ENCODE results near the gene DYNC1I1.

The DYNC1I1 gene

DNA sequence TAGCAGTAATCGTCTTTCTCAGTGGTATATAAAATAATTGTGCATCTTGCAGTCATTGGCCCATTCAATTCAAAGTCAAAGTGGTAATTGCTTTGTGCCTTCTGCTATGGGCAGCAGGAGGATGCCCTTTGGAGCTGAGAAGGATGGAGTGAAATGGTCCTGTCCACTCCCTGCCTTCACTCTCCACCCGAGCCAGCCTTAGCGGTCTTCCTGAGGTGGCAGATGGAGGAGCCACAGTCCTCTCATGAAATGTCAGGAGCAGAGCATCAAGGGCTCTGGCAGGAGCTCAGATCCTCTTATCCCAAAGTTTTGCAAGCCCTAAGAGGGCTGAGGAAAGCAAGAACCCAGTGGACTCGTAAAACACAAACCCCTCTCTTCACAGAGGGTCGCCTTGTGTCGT, 199.4 kb downstream of the DYNC1I1 start:
- DNase-seq (ENCODE audit: low spot score), result no peak

DNA sequence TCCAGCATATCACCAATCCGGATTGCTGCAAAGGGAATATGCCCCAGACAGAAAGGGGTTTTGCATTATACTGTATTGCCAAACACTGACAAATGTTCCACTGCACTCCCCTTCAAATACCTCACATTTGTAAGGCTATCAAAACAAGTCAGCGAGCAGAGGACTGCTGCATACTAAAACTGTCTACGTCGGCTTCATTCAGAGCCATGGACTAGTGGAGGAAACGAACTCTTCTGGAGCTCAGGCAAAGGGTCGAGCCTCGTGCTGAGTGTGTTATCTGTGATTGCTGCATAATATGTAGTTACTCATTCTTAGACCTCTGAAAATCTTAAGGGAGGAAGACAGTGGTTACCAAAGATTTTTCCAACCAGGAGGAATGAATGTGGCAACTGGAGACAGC, 200.2 kb downstream of the DYNC1I1 start:
- no peak for DNase-seq (ENCODE audit: low spot score)

DNA sequence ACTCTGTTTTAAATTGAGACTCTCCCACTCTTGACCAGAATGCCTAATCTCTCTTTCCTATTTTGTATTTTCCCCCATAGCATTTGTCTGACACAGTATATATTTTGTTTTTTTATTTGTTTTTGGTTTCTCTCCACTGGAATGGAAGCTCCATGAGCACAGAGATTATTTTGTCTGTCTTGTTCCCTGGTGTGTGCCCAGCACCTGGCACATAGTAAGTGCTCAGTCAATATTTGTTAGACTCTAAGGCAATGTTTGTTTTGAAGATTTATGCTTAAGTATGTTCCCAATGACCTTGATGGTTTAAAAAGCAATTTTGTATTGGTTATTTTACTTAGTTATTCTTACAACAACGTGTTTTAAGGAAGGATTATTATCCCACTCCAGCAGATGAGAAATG, 201.8 kb downstream of the DYNC1I1 start:
- no peak for DNase-seq (ENCODE audit: low spot score)

DNA sequence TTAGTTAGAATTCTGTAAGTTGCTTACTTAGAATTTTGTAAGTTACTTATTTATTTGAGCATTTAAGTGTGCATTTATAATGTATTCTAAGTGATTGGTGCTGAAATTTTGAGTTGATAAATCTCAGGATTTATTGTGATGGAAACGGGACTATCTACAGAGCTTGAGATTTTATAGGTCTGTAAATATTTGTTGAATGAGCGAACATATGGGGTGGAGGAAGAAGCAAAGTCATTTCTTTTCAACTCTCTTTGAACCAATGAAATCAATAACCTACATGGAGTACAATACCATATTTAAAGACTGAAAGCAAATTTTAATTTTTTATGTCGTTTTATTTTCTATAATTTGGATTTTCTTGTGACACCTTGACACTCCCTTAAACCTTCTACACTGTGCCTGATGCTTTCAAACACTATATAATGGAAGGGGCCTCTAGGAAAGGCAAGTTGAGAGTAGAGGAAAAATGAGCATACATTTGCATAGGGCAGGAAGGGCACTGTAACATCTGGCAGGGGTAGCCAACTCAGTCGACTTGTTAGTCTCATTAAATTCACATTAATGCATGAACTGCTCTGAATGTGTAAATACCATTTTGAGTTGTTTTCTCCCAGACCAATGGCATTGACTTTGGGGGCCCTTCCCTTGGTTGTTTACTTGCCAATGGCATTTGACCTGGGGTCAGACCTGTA, 204.2 kb downstream of the DYNC1I1 start:
- no peak for DNase-seq (ENCODE audit: low spot score)

DNA sequence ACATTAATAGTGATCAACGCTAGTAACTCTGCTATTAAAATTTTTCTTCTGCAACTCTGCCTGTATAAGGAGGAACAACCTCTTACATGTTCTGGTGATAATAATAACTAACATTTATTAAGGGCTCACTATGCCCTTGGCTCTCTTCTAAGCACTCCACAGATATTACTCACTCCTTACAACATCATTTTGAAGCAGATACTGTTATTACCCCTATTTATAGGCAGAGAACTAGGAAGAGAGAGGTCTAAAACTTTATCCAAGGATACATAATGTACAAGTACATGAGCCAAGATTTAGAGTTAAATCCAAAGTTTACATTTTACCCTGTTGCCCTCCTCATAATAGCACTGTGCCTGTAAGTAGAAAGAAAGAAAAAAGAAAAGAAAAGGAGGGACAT, 205.6 kb downstream of the DYNC1I1 start:
- DNase-seq (ENCODE audit: low spot score), result no peak

DNA sequence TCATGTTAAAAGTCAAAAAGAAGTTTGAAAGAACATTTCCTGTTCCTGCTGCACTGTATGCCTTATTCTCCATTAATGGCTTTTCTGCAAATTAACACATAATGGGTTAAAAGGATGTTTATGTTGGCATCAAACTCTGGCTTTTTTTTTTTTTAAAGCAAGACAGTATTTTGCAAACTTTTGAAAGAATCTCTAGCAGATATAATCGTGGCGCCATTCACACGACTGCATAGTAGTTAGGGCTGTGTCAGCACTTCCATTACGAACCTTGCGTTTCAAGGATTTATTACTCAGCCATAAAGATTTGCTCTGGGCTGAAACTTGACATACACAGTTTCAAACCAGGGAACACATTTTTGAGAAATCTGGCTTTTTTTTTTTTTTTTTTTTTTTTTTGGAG, 207.8 kb downstream of the DYNC1I1 start:
- no peak for DNase-seq (ENCODE audit: low spot score)

DNA sequence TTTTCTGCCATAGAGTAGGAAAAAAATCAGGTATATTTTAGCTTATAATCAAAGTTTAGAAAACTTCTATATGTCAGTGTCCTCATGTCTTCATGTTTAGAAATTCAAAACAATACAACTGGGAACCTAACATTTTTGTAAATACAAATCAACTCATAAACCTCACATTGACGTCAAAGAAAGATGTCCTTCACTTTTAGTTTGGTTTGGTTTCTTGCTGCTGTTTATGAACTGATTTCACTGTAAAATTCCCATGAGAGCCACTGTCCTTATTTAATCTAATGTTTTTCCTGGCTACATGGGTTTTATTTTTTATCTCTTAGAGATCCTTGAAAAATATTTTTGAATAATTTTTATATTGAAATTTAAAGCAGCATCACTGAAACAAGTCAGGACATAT, 208.4 kb downstream of the DYNC1I1 start:
- DNase-seq (ENCODE audit: low spot score), result no peak

DNA sequence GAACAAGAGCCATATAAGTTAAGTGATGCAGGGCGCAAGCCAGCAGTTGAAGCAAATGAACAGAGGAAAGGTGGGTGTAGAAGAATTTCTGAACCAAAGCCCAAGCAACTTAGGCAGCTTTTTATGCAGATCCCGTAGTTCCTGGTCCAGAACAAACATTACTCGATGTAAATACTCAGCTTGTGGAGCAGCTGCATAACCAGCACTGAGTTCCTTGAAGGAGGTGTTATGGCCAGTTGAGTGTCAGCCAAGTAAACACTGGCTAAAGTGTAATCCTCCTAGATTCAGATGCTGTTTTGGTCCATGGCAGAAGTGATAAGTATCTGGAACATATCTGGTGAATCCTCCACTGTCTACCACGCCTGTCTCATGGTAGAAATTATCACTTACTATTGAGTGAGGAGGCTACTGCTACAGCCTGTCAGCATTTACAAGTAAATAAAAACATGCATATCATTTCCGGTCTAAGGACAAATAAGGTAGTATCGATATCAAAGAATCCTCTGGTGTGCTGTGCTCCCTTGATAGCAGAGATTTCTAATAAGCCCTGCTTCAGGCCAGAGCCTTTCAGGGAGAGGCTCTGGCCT, 213.9 kb downstream of the DYNC1I1 start:
- DNase-seq (ENCODE audit: low spot score), result no peak

DNA sequence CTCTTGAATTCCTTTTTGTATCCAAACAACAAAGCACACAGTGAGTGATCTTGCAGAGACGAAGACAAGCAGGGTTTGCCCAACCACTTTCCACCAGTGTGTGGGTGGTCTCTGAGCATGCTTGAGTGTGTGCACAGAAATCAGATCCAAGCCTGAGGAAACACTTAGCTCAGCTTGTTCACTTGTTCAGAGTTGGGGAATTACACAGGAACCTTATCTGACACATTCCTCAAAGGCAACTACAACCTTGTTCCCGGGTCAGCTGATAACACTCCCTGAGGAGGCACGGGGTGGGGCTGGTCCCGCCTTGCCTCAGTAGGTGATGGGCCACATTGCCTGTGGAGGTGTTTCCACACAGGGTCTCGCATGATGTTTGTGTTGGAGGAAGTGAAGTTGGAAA, 216.9 kb downstream of the DYNC1I1 start:
- DNase-seq (ENCODE audit: low spot score), result no peak

DNA sequence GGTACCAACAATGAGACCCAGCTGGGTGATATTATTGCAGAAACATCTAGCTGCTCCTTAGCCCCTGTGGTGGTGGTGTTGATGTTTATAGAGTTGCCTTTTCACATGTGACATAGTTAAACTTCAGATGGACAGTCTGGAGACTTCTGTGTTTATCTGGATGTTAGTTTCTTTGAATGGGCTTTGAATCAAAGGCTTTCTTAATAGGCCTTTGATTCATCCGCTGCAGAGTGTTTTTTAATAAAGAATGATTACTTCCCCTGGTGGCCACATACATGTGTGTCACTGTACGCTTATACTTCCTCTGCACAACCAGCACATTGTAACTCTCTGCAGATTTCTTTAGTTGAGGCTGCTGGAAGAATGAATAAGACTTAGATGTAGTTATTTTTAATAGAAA, 221.0 kb downstream of the DYNC1I1 start:
- no peak for DNase-seq (ENCODE audit: low spot score)

DNA sequence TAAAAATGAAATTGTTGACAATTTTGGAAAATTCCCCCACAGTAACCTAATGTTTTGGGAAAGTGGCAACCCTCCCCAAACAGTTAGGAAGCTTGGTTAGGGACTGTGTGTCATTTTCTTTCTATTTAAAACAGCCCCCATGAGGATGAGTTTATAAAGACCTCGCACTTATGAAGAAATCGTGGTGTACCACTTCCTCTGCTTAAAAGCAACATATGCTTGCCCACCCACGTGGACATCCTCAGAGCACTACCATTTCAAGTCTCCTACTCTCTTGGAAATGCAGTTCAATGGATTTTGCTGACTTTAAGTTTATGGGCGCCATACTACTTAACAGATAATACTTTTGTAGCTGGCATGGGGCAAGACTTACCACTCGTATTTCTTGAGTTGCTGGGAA, 223.8 kb downstream of the DYNC1I1 start:
- DNase-seq (ENCODE audit: low spot score), result no peak

DNA sequence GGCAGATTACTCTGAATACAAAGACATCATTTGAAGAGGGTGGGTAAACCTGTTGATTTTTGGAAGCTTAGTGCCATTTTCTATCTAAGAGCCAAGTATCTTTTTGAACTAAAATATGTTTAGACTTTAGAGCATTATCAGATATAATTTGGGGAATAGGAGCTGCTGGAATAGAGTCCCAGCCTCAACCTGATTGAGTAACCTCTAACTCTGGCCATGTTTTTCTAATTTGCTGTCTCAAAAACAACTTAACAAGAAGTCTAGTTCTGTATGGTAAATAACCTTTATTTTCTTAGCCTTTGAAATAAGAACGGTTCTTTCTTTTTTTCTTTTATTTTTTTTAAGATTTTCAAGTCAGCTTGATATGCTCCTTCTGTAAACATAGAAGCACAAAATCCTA, 224.5 kb downstream of the DYNC1I1 start:
- no peak for DNase-seq (ENCODE audit: low spot score)

DNA sequence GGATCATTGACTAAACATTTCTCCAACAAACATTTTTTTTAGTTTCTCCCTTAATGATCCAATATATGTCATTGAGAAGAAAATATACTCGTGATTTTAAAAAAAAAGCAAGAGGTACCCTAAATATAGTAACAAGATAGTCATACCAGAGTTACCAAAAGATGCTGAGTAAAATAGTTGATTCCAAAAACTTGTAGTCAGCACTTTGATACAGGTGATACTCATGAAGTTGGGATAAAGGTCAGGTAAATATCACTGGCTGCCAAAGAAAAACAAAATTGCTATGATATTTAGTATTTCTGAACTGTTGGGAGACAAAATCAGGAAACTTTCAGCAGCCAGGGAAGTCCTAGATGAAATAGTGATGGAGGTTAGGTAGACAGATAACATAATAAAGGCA, 225.3 kb downstream of the DYNC1I1 start:
- no peak for DNase-seq (ENCODE audit: low spot score)

DNA sequence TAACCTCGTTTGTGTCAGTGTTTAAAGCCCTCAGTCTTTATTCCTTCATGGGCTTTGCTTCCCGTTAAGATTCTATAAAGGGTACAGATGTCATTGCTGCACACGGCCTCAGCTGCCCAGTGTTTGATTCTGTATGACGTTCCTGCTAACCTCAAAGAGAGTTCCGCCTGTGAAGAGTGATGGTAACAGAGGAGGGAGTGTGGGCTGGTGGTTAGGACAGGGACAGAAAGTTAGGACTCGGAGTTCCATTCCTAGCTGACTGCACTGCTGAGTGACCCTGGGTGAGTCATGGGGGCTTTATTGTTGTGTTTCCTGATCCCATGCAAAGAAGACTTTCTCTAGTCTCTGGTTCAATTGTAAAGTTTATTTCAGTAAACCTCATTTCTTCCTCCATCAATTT, 227.1 kb downstream of the DYNC1I1 start:
- DNase-seq (ENCODE audit: low spot score), result no peak

DNA sequence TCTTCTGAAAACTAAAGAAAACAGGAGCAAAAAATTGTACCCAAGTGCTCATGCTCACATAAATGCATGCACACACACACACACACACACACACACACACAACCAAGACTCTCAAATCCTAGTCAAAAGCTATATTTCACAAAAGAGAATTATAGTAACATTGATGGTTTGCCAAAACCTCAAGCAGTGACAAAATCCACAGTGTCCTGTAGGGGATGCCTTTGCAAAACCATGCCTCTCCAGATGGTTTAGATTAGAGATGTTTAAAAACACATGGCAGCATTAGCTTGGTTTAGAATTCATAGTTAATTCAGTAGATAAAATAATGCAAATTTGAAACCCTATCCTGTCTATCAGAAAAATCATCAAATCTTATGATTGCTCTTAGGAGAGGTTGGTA, 232.2 kb downstream of the DYNC1I1 start:
- no peak for DNase-seq (ENCODE audit: low spot score)

DNA sequence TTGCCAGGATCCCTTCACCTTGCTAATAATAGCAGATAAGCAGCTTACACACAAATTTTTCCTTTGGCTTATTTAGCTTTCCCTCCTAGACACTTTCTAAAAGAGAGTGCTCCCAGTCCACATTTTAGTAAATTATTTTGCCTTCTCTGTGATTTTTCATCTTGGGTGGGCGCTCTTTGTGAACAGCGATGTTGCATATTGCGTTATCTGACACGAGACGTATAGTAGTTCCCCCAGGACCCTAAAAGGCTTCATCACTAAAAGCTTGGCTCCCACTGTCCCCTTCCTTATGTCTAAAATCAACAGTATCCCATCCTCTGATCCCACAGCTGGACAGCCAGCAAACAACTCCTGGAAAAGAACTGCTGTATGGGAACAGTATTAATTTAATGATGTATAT, 232.9 kb downstream of the DYNC1I1 start:
- DNase-seq (ENCODE audit: low spot score), result no peak

DNA sequence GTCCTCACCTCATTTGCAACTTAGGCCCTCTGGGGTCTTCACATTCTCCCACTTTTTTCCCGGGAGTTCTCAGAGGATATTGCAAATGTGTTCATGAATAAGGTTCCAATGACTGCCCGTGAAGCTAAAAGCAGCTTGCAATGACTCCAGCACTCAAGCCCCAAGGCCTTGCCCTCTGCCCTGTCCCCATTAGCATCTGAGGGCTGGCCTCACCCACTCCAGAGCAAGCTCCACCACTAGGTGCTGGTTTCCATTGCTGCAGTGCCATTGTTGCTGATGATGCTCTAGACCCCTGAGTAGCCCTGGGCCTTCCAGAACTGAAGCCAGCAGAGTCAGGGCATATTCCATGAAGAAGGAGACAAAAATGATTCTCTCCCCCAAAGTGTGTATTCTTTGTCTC, 236.8 kb downstream of the DYNC1I1 start:
- no peak for DNase-seq (ENCODE audit: low spot score)

DNA sequence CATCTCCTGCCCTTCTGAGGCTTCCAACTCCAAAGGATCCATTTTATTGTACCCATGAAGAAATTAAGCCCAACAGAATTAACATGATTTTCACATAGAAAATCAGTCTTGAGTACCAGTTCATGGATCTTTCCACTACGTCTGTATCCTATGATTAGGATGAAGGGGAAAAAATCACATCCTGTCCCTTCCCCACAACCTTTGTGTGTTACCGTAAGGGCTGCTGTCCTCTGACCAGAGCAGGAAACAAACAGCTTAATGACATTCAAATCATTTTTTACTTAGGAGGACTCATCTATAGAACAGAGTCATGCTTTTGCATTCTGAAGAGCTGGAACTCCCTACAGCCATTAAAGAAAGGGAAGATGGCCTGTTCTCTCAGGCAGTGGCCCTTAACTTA, 241.5 kb downstream of the DYNC1I1 start:
- no peak for DNase-seq (ENCODE audit: low spot score)

DNA sequence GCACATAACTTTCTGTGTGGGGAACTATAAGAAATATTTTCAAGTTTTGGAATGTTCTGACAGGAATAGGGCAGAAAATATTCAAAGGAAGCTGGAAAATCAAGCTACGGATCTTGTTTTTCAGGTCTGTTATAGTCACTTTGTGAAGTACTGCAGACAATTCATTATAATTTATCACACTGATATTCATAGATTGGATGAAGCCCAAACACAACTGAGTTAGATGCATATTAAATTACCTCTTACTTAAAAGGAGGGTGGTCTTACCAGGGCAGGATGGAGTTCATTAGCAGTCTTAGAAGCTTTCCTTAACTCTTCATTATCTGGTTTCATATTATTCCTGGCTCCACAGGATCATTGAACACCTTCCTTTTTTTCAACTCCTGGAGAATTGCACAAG, 242.3 kb downstream of the DYNC1I1 start:
- DNase-seq (ENCODE audit: low spot score), result no peak

DNA sequence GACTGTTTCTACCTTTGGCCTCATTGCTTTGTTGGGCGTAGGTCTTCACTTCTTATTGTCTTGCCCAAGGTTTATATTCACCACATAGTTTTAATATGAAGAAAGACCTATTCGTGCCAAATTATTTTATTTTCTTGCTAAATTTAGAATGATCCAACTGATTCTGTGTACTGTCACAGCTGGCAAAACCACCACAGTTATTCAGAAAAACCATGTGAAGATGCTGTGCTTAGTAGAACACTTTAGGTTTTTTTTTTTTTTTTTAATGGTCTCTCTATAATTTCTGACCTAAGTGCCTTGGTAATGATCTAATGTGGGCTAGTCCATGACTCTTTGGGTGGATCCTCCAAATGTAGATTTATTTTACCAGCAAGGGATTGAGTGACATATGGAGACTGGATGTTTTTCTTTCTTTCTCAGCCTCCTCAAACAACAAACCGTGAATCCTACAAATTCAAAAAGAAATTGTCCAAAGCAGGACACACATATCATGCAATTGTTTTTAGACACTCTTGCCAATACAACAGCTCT, 243.8 kb downstream of the DYNC1I1 start:
- DNase-seq (ENCODE audit: low spot score), result no peak

DNA sequence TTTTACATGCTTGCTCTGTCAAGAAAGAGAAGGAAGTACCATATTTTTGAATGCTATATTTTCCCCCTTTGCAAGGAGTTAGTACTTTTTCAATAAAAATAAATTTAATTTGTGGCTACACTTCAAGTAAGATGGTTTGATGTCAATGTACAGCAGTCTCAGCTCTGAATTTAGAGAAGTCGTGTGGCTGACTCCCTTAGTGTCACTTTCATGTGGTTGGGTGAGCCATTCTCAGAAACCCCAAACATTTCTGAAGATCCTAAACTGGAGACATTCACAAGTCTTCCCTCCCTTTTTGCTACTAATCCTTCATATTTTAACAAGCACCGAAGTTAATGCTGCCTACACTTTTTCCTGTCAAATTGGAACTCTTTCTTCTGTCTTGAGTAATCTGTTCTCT, 244.4 kb downstream of the DYNC1I1 start:
- DNase-seq (ENCODE audit: low spot score), result no peak

DNA sequence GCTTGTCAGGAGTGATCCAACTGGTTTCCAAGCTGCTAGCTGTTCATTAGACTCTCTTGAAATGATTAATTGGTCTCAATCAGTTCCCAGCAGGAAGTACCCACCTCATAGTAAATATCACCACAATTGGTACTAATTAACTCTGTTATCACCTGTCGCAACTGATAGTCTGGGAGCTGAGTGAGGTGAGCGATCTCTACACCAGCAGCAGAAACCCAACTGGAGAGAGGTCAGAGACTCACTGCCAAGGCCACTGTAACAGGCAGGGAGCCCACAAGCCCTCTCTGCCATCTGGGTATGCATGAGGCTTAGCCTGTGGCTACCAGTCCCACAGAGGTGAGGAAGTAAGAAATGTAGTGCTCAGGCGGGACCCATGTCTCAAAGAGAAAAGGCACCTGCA, 245.5 kb downstream of the DYNC1I1 start:
- DNase-seq (ENCODE audit: low spot score), result no peak

DNA sequence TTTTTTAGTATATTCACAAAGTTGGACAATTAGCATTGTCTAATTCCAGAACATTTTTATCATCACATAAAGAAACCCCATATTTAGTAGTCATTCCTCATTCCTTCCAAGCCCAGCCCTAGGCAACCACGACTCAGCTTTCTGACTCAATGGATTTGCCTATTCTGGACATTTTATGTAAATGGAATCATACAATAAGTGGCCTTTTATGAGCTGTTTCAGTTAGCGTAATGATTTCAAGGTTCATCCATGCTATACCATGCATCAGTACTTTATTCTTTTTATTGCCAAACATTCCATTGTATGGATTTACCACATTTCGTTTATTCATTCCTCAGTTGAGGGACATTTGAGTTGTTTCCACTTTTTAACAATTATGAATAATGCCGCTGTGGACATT, 249.2 kb downstream of the DYNC1I1 start:
- no peak for DNase-seq (ENCODE audit: low spot score)

DNA sequence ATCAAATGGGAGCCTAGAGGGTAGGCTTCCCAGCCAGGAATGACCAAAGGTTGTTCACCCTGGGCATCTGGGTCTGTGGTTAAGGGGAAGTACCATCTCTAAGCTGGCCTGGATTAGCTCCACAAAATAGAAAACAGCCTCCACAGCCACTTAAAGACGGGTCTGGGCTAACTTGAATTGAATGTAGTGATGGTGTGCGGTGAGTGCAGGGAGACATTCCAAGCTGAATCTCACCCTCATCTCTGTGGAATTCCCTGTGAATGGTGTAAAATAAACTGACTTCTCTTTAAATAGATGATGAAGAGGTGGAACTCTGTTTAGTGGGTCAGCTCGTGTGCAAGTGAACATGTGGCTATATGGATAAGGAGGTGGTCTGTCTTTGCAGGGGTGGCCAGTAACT, 251.0 kb downstream of the DYNC1I1 start:
- no peak for DNase-seq (ENCODE audit: low spot score)
